ENCODE results near the gene NR2F2. TPM values are rescaled to one million over a fixed set of nuclear protein-coding genes. Genes with fewer than 3 reads are reported as not detected.

NR2F2 gene
- total RNA-seq, 4 donors from 2014 or later: 11.3 to 29.5 (median 18.4) TPM

- intact Hi-C loops (cut with DNase I; ENCODE audit: low total_unique reads): no loop called here
- Histone ChIP-seq H3K4me1 (peaks cover 0 to 28% (median 15%) of the 10 kb centered on the region in 4 donors), H3K36me3 (no peaks in the 10 kb centered on the region), H3K27me3 (no peaks in the 10 kb centered on the region), H3K27ac (peak overlapping the region; percentile 94 to 98 (median 96)), H3K4me3 (peak overlapping the region; percentile 55 to 86 (median 70)), H3K9me3 (no peaks in the 10 kb centered on the region)
- 0 to 14% methylated on average over 1 to 55 of the region's 67 CpGs for WGBS, 2 donors (ENCODE audit: low coverage in 1 of 2)
- peak; percentile 20 for DNase-seq
- TF ChIP-seq POLR2AphosphoS5 (IDR thresholded peaks at IDR 0.05): no peak
- TF ChIP-seq CTCF (IDR thresholded peaks at IDR 0.05): no peak
- no peak for TF ChIP-seq POLR2A (IDR thresholded peaks at IDR 0.05)
- TF ChIP-seq EP300 (IDR thresholded peaks at IDR 0.05; ENCODE audit: low read depth): no peak
- in situ Hi-C loops (cut with MboI; ENCODE audit: low pct_ligation_motif_present in 1 of 4, low pct_unique_long_range_greater_than_20kb in 1 of 4, low sequenced_read_pairs in 3 of 4): loop anchor here in 2 of 4 donors (25.0 kb wide), 1 partner anchor 1071 kb away; no protein-coding TSS in a partner anchor
Observed at GRCh38 chr15:96333131-96334016, 2.9 kb downstream of the NR2F2 start.

DNA sequence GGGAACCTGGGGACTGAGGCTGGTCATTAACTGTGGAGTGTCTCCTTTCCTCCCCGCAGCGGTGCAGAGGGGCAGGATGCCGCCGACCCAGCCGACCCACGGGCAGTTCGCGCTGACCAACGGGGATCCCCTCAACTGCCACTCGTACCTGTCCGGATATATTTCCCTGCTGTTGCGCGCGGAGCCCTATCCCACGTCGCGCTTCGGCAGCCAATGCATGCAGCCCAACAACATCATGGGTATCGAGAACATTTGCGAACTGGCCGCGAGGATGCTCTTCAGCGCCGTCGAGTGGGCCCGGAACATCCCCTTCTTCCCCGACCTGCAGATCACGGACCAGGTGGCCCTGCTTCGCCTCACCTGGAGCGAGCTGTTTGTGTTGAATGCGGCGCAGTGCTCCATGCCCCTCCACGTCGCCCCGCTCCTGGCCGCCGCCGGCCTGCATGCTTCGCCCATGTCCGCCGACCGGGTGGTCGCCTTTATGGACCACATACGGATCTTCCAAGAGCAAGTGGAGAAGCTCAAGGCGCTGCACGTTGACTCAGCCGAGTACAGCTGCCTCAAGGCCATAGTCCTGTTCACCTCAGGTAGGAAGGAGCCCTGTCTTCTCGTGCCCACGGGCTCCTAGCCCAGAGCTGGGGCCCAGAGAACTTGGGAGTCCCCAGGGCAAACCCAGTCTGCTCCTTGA is 3.7 kb downstream of the NR2F2 start:
- peak; percentile 13 for DNase-seq
- Histone ChIP-seq H3K9me3 (no peaks in the 10 kb centered on the region), H3K27ac (peak overlapping the region; percentile 94 to 98 (median 96)), H3K4me1 (peaks cover 0 to 27% (median 15%) of the 10 kb centered on the region in 4 donors), H3K36me3 (no peaks in the 10 kb centered on the region), H3K27me3 (no peaks in the 10 kb centered on the region), H3K4me3 (peak overlapping the region; percentile 55 to 86 (median 70))
- intact Hi-C loops (cut with DNase I; ENCODE audit: low total_unique reads): no loop called here
- 27% methylated on average over 49 of the region's 49 CpGs; no CpG with 5 or more reads in 1 of the 2 donors for WGBS, 2 donors (ENCODE audit: low coverage in 1 of 2)
- in situ Hi-C loops (cut with MboI; ENCODE audit: low pct_ligation_motif_present in 1 of 4, low pct_unique_long_range_greater_than_20kb in 1 of 4, low sequenced_read_pairs in 3 of 4): loop anchor here in 2 of 4 donors (25.0 kb wide), 1 partner anchor 1072 kb away; no protein-coding TSS in a partner anchor
- no peak for TF ChIP-seq EP300 (IDR thresholded peaks at IDR 0.05; ENCODE audit: low read depth)
- no peak for TF ChIP-seq CTCF (IDR thresholded peaks at IDR 0.05)
- no peak for TF ChIP-seq POLR2AphosphoS5 (IDR thresholded peaks at IDR 0.05)
- no peak for TF ChIP-seq POLR2A (IDR thresholded peaks at IDR 0.05)

GRCh38 chr15:96334705-96335410 is 4.4 kb downstream of the NR2F2 start:
- intact Hi-C loops (cut with DNase I; ENCODE audit: low total_unique reads) (no loop called here), in situ Hi-C loops (cut with MboI; ENCODE audit: low pct_ligation_motif_present in 1 of 4, low pct_unique_long_range_greater_than_20kb in 1 of 4, low sequenced_read_pairs in 3 of 4) (loop anchor here in 2 of 4 donors (25.0 kb wide), 1 partner anchor 1073 kb away; no protein-coding TSS in a partner anchor)
- TF ChIP-seq EP300 (IDR thresholded peaks at IDR 0.05; ENCODE audit: low read depth): no peak
- no peak for TF ChIP-seq CTCF (IDR thresholded peaks at IDR 0.05)
- TF ChIP-seq POLR2A (IDR thresholded peaks at IDR 0.05): no peak
- TF ChIP-seq POLR2AphosphoS5 (IDR thresholded peaks at IDR 0.05): no peak
- no peaks in the 10 kb centered on the region for H3K9me3 ChIP-seq
- H3K27me3 ChIP-seq: no peaks in the 10 kb centered on the region
- H3K36me3 ChIP-seq: no peaks in the 10 kb centered on the region
- peak; percentile 10 for DNase-seq
- peaks cover 0 to 23% (median 14%) of the 10 kb centered on the region in 4 donors for H3K4me1 ChIP-seq
- 13% methylated on average over 5 of the region's 5 CpGs; no CpG with 5 or more reads in 1 of the 2 donors for WGBS, 2 donors (ENCODE audit: low coverage in 1 of 2)
- H3K27ac ChIP-seq: peak overlapping the region; percentile 94 to 98 (median 96)
- peak overlapping the region; percentile 55 to 86 (median 70) for H3K4me3 ChIP-seq

Data from transverse colon (tissue), 4 donors.